H1 (cell line): ENCODE data around the gene MAN1C1. TPM values are rescaled to one million over a fixed set of nuclear protein-coding genes. Genes with fewer than 3 reads are reported as not detected.

ENCODE experiments used
- CHD2 ChIP-seq: IDR thresholded peaks from 2 replicates; pipeline ENCODE4 v1.6.1; 2012; ENCODE audit warnings: low read length, improper control_type of control experiment
- KDM5A ChIP-seq: fragments of 200-600 bp; IDR thresholded peaks from 2 replicates; pipeline ENCODE4 v1.7.1; 2012; ENCODE audit warnings: mild to moderate bottlenecking, low read length, inconsistent platforms, mixed read lengths
- PHF8 ChIP-seq: fragments of 200-600 bp; sonication (generic); conservative IDR thresholded peaks from 2 replicates; pipeline ENCODE4 v1.7.1; 2012; ENCODE audit warnings: low read depth, mild to moderate bottlenecking, inconsistent platforms, low read length, moderate library complexity
- TAF1 ChIP-seq: IDR thresholded peaks from 2 replicates; pipeline ENCODE4 v1.6.1; 2011; ENCODE audit warnings: mild to moderate bottlenecking, low read depth, low read length
- TBP ChIP-seq: IDR thresholded peaks from 2 replicates; pipeline ENCODE4 v1.6.1; 2011; ENCODE audit warnings: low read depth, low read length, improper control_type of control experiment
- TCF12 ChIP-seq: IDR thresholded peaks from 2 replicates; pipeline ENCODE4 v1.6.1; 2011; ENCODE audit warnings: low read depth, mild to moderate bottlenecking, low read length
- polyA plus RNA-seq, 7 experiments: library from polyadenylated mRNA; depleted of rRNA in 3 of 7; stranded (reverse) in 5 of 7; unstranded in 2 of 7; fragments of >200 nt in 5 of 7; fragments of 200-250 nt in 2 of 7; gene quantifications; 1 replicate in 5 of 7; 2 replicates in 1 of 7; 4 replicates in 1 of 7; pipeline versions ENCODE4 v1.2.1 to v1.2.3, GENCODE V29; 2011 to 2013; ENCODE audit warnings: missing spikeins in 2 of 7, mixed read lengths in 2 of 7
- total RNA-seq: library from RNA; stranded (reverse); fragmentation: NEBNext Ultra II Directional; extraction: Animal tissue kit (Norgen Biotek cat#: 25700); gene quantifications from 2 replicates; pipeline ENCODE4 v1.2.1, GENCODE V29; 2021

The MAN1C1 gene
- total and polyA plus RNA-seq, 2 of the 8 experiments (the other 6 are each of a cell fraction or from before 2014, with no cell fraction given) = 7.8 to 15.2 TPM

DNA sequence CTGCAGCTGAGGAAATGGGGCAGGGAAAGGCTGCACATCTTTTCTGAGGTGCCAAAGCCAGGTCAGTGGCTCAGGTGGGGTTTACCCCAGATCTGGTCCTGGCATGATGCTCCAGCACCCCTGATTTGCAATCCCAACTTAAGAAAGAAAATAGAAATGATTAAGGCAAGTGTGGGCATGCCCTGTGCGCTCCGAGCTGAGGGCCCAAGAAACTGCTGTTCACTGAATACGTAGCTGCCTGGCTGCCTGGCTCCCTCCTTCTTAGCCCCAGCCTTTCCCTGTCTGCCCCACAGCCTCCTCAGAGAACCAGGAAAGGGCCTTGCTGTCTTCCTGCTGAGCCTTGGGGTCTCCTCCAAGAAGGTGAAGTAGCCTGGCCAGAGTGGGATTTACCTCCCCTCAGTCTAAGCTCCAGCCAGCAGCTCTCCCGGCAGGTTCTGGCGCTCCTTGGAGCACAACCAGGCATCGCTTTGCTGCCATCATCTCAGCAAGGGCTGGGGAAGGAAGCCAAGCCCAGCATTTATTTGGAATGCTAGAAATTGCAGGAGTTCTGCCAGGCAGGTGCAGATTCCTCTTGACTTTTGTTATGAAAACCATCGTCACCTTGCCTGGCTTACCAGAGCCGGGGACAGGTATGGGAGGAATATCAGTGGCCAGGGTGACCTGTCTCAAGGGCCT lies 132.1 kb downstream of the MAN1C1 start (continued):
- TF ChIP-seq TBP (no peak), TCF12 (no peak), PHF8 (no peak), TAF1 (no peak), CHD2 (no peak), KDM5A (no peak)
